Activated T-helper 17 cell treated with anti-CD3 and anti-CD28 coated beads, Interleukin-2, amount 50 U/mL, for 72 hours (primary cell): ENCODE results near the gene C10orf62. TPM values are rescaled to one million over a fixed set of nuclear protein-coding genes. Genes with fewer than 3 reads are reported as not detected.
A peak's percentile ranks its signal among the peaks of the same experiment; 100 is the strongest.
"Not testable (repeated sequence)": the region's sequence is repeated elsewhere in the genome, so short reads cannot be mapped to it uniquely, and the experiment has no call there.

Source experiments
- ATAC-seq: fragments of 150-1000 bp; cut with Tn5 transposase; replicated peaks from 2 replicates; pipeline ENCODE4 v1.10.0; 2021; ENCODE audit warnings: mild to moderate bottlenecking, moderate library complexity
- H3K27ac Mint-ChIP-seq: one replicate; pipeline ENCODE4 v1.8.0; 2022; ENCODE audit warnings: mixed read lengths
- H3K27me3 Mint-ChIP-seq: one replicate; pipeline ENCODE4 v1.8.0; 2022; ENCODE audit warnings: mixed read lengths
- H3K36me3 Mint-ChIP-seq: one replicate; pipeline ENCODE4 v1.8.0; 2022; ENCODE audit warnings: low read depth, mild to moderate bottlenecking, mixed read lengths
- H3K4me1 Mint-ChIP-seq: one replicate; pipeline ENCODE4 v1.8.0; 2022; ENCODE audit warnings: mixed read lengths
- H3K4me3 Mint-ChIP-seq: one replicate; pipeline ENCODE4 v1.8.0; 2022; ENCODE audit warnings: mild to moderate bottlenecking, mixed read lengths
- H3K9me3 Mint-ChIP-seq: one replicate; pipeline ENCODE4 v1.8.0; 2022; ENCODE audit warnings: mixed read lengths
- total RNA-seq, 2 donors: library from RNA; stranded (reverse); gene quantifications; one replicate each; pipeline ENCODE4 v1.2.3, GENCODE V29; 2022

The C10orf62 gene
- total RNA-seq = not detected

- Mint-ChIP-seq H3K4me1 (no peaks in the 10 kb centered on the region), H3K27me3 (no peaks in the 10 kb centered on the region), H3K4me3 (no peak within 1 kb of the TSS), H3K9me3 (no peaks in the 10 kb centered on the region), H3K27ac (no peak within 1 kb of the TSS), H3K36me3 (no peaks in the 10 kb centered on the region)
- ATAC-seq = no peak
Observed at GRCh38 chr10:97589479-97589878, at the start of gene C10orf62. TSS of gene C10orf62 (plus strand) at chr10:97589721. CDS start at chr10:97589898, 177 bp downstream.

DNA sequence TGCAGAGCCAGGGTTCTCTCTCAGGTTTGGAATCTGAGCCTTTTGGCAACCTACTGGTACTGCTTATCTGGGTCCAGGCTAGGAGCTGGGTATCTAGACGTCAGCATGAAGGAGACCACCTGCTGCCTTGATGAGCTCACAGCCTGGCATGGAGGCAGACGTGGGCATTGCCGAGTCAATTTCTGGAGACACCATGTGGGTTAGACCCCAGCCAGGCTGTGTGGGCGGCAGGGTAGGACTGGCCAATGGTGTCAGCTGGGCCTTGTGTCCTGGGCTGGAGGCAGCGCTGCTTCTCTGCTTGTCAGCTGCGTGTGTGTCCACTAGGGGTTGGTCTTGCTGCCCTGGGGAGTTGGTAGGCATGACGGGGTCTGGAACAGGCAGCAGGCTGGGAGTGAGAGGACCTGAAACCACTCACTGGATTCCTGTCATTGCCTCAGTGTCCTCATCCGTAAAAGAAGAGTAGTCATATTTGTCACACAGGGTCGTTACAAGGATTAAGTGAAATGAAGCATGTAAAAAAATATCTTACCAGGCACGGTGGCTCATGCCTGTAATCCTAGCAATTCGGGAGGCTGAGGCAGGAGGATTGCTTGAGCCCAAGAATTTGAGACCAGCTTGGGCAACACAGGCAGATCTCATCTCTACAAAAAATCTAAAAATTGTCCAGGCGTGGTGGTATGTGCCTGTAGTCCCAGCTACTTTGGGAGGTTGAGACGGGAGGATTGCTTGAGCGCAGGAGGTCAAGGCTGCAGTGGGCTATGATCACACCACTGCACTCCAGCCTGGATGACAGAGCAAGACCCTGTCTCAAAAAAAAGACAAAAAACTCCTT, 48.6 kb upstream of the C10orf62 start:
- no peaks in the 10 kb centered on the region for H3K9me3 Mint-ChIP-seq
- no peaks in the 10 kb centered on the region for H3K27me3 Mint-ChIP-seq
- H3K27ac Mint-ChIP-seq = no peak overlapping the region
- H3K4me1 Mint-ChIP-seq = peaks cover 18% of the 10 kb centered on the region
- H3K36me3 Mint-ChIP-seq = no peaks in the 10 kb centered on the region
- H3K4me3 Mint-ChIP-seq = no peak overlapping the region
- no peak for ATAC-seq

- Mint-ChIP-seq H3K27me3 (no peaks in the 10 kb centered on the region), H3K4me3 (peak overlapping the region; percentile 32), H3K9me3 (no peaks in the 10 kb centered on the region), H3K27ac (peak overlapping the region; percentile 18), H3K4me1 (peaks cover 18% of the 10 kb centered on the region), H3K36me3 (no peaks in the 10 kb centered on the region)
- ATAC-seq = peak; percentile 71
Observed at GRCh38 chr10:97542169-97543024, 47.1 kb upstream of the C10orf62 start.

GRCh38 chr10:97543025-97543546, 46.4 kb upstream of the C10orf62 start:
- peak overlapping the region; percentile 18 for H3K27ac Mint-ChIP-seq
- H3K4me3 Mint-ChIP-seq = peak overlapping the region; percentile 32
- ATAC-seq = peak; percentile 96
- H3K27me3 Mint-ChIP-seq = no peaks in the 10 kb centered on the region
- no peaks in the 10 kb centered on the region for H3K36me3 Mint-ChIP-seq
- no peaks in the 10 kb centered on the region for H3K9me3 Mint-ChIP-seq
- peaks cover 18% of the 10 kb centered on the region for H3K4me1 Mint-ChIP-seq

GRCh38 chr10:97546456-97547270, 42.9 kb upstream of the C10orf62 start:
- Mint-ChIP-seq H3K36me3 (no peaks in the 10 kb centered on the region), H3K4me1 (peaks cover 18% of the 10 kb centered on the region), H3K27me3 (no peaks in the 10 kb centered on the region), H3K4me3 (no peak overlapping the region), H3K27ac (peak overlapping the region; percentile 66), H3K9me3 (no peaks in the 10 kb centered on the region)
- ATAC-seq = no peak

DNA sequence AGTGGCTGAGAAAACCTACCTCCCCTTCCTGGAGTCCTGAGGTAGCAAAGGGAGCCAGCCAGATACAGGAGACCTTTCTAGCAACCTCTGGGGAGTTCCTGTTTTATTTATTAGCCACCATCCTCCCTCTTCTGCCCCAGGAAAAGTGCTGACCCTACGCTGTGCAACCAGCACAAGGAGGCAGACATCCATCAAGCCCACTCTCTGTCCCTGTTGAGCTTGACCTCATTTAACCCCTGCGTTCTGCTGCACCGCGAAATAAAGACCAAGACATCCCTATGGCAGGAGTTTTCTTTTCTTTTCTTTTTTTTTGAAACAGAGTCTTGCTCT, 42.3 kb upstream of the C10orf62 start:
- Mint-ChIP-seq H3K27ac (peak overlapping the region; percentile 66), H3K4me3 (no peak overlapping the region), H3K36me3 (no peaks in the 10 kb centered on the region), H3K9me3 (no peaks in the 10 kb centered on the region), H3K4me1 (peaks cover 14% of the 10 kb centered on the region), H3K27me3 (no peaks in the 10 kb centered on the region)
- ATAC-seq = no peak

DNA sequence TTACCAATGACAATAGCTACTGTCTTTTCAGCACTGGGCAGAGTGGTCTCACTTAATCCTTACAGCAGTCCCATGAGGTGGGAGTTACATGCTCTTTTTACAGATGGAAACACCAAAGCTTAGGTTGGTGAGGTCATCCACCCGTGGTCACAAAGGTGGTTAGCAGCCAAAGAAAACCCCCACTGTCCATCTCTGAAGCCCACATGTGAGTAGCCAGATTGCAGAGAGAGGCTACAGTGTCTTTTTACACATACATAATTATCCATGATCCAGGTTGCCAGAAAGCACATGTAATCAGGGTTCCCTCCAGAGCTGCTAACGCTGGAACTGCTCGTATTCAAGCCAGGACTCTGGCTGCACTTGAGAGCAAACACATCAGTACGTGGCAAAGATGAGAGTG, 41.6 kb upstream of the C10orf62 start:
- H3K4me1 Mint-ChIP-seq = peaks cover 8% of the 10 kb centered on the region
- H3K4me3 Mint-ChIP-seq = no peak overlapping the region
- H3K9me3 Mint-ChIP-seq = no peaks in the 10 kb centered on the region
- H3K27me3 Mint-ChIP-seq = no peaks in the 10 kb centered on the region
- H3K27ac Mint-ChIP-seq = no peak overlapping the region
- ATAC-seq = no peak
- H3K36me3 Mint-ChIP-seq = no peaks in the 10 kb centered on the region

DNA sequence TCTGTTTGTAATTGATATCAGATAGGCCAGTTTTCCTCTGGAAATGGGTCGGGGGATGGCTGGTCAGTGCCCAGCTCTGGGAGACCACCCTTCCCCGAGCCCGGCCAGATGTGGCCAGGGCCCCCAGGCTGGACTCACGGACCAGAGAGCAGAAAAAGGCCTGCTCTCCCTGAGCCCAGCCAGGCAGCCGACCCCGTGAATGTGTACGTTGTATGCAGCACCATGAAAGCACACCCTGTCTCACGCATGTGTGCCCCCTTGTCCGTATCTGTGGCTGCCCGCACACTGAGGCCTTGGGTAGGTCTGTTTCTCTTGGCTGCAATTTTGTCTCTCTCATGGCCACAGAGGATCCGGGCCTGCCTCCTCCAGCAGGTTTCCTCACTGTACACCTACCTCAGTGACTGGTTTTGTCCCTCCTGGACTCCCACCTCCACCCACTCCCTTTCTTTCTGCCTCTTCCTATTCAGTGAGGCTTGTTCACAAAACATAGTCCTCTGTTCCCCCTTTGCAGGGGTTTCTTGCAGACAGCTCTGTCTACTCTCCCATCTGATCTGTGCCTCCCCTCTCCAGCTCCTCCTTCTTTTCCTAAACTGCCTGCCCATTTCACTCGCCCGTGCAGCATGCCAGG, 40.6 kb upstream of the C10orf62 start:
- no peak overlapping the region for H3K27ac Mint-ChIP-seq
- no peaks in the 10 kb centered on the region for H3K4me1 Mint-ChIP-seq
- no peaks in the 10 kb centered on the region for H3K27me3 Mint-ChIP-seq
- no peaks in the 10 kb centered on the region for H3K36me3 Mint-ChIP-seq
- no peak for ATAC-seq
- H3K4me3 Mint-ChIP-seq = no peak overlapping the region
- H3K9me3 Mint-ChIP-seq = no peaks in the 10 kb centered on the region

DNA sequence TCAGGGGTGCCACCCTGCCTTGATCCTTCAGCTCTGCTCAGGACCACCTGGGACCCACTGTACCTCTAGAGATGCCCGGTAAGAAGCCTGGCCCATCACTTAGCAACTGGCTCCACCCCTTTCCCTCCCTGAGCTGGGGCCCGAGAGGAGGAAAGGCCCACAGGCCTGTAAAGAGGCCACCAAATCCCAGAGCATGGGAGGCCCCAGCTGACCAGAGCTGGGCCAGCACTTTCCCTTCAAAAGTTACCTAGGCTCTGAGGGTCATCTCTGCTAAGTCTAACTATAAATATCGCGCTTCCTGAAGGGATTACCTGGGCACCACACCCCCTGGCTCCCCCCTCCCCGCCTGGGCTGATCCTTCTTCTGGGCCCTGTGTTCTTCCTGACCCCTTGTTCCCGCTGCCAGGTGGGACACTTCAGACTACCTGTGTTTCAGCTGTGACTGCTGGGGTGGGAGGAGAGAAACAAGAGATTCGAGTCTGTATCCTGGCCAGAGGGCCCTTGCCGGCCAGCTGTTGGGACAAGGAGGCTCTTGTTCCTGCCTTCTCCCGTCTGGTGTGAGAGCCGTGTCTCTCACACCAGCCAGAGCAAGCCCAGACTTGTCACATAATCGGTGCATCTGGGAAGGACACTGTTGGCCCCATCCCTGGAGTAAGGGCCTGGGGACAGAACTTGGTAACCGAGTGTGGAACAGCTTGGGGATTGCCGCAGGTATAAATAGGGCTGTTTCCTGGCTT, 39.8 kb upstream of the C10orf62 start:
- Mint-ChIP-seq H3K4me1 (no peaks in the 10 kb centered on the region), H3K9me3 (no peaks in the 10 kb centered on the region), H3K36me3 (no peaks in the 10 kb centered on the region), H3K27ac (peak overlapping the region; percentile 36), H3K27me3 (no peaks in the 10 kb centered on the region), H3K4me3 (no peak overlapping the region)
- ATAC-seq = no peak

DNA sequence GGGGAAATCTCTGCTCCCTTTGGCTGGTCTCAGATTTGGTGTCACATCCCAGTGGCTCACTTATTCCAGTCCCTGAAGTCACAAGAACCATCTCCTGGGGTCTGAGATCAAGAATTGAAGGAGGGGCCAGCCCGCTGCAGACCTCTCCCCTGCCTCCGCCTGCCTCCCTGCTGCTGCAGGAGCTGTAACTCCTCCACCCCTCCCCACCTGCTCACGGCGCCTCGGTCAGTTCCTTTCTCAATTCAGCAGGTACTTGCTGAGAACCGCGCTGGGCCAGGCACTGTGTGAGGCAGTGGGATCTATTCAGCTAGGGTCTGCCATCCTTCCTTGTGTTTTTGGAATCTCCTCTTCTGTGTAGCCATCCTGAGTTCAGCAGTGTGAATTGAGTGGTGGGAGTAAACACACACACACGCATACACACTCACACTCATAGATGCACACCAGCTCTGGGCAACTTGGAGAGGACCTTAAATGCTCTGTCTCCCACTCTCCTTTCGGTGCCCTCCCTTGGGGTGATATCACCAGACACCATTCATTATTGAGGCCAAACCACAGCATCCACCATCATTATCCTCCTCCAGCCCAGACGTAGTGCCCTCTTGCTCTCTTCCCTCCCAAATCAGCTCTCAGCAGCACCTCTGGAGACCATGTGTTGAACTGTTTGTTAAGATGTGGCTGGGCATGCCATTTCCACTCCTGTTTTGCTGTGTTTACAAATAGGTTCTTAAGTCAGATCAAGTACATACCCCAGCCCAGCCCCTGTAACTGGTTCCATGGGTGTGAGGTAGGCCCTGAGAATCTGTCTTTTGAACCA, 39.0 kb upstream of the C10orf62 start:
- Mint-ChIP-seq H3K36me3 (no peaks in the 10 kb centered on the region), H3K27me3 (no peaks in the 10 kb centered on the region), H3K4me3 (no peak overlapping the region), H3K4me1 (no peaks in the 10 kb centered on the region), H3K9me3 (no peaks in the 10 kb centered on the region), H3K27ac (peak overlapping the region; percentile 36)
- ATAC-seq = no peak

DNA sequence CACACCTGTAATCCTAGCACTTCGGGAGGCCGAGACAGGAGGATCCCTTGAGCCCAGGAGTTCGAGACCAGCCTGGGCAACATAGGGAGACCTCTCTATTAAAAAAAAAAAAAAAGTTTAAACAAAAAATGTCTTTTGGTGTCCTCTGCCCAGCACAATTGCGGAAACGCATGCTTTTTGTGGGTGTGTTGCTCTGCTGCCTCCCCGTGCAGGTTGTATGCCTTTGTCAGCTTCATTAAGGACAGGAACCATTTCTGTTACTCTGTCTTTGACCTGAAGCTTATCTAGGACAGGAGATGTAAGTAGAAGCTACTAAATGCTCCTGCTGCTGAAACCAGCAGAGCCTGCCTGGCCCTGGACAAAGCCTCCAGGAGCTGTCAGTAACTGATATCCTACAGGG, 38.2 kb upstream of the C10orf62 start:
- Mint-ChIP-seq H3K27me3 (no peaks in the 10 kb centered on the region), H3K27ac (no peak overlapping the region), H3K36me3 (no peaks in the 10 kb centered on the region), H3K4me1 (no peaks in the 10 kb centered on the region), H3K4me3 (no peak overlapping the region), H3K9me3 (no peaks in the 10 kb centered on the region)
- no peak for ATAC-seq

GRCh38 chr10:97553575-97554031, 35.9 kb upstream of the C10orf62 start:
- no peak overlapping the region for H3K4me3 Mint-ChIP-seq
- no peaks in the 10 kb centered on the region for H3K4me1 Mint-ChIP-seq
- peak; percentile 82 for ATAC-seq
- no peak overlapping the region for H3K27ac Mint-ChIP-seq
- no peaks in the 10 kb centered on the region for H3K27me3 Mint-ChIP-seq
- no peaks in the 10 kb centered on the region for H3K36me3 Mint-ChIP-seq
- H3K9me3 Mint-ChIP-seq = no peaks in the 10 kb centered on the region

GRCh38 chr10:97554336-97554735, 35.2 kb upstream of the C10orf62 start:
- H3K4me3 Mint-ChIP-seq, H3K9me3 Mint-ChIP-seq, H3K27me3 Mint-ChIP-seq, H3K27ac Mint-ChIP-seq, ATAC-seq, H3K4me1 Mint-ChIP-seq, H3K36me3 Mint-ChIP-seq: not testable (repeated sequence)
